SJSA1 (cell line): ENCODE results near the gene DNAH8. TPM values are rescaled to one million over a fixed set of nuclear protein-coding genes. Genes with fewer than 3 reads are reported as not detected.

Experiments used
- DNase-seq, 2 experiments: peaks; one replicate each; pipeline ENCODE4 v3.0.0-alpha.2; 2015 to 2020; ENCODE audit warnings: low spot score in 2 of 2, low read depth in 1 of 2
- H3K27ac ChIP-seq: fragments of 250-450 bp; sonication (Bioruptor Pico); 2 replicates; pipeline ENCODE4 v1.5.1; 2020; ENCODE audit warnings: mild to moderate bottlenecking, moderate library complexity
- H3K27me3 ChIP-seq: fragments of 250-450 bp; sonication (Bioruptor Pico); replicated peaks from 2 replicates; pipeline ENCODE4 v1.5.1; 2020; ENCODE audit warnings: mild to moderate bottlenecking, moderate library complexity
- H3K36me3 ChIP-seq: fragments of 250-450 bp; sonication (Bioruptor Pico); 2 replicates; pipeline ENCODE4 v1.5.1; 2020; ENCODE audit warnings: mild to moderate bottlenecking
- H3K4me1 ChIP-seq: fragments of 250-450 bp; sonication (Bioruptor Pico); replicated peaks from 2 replicates; pipeline ENCODE4 v1.6.1; 2021; ENCODE audit warnings: mild to moderate bottlenecking
- H3K4me3 ChIP-seq: fragments of 250-450 bp; sonication (Bioruptor Pico); 2 replicates; pipeline ENCODE4 v1.5.1; 2020; ENCODE audit warnings: mild to moderate bottlenecking
- H3K9me3 ChIP-seq: fragments of 250-450 bp; sonication (Bioruptor Pico); replicated peaks from 2 replicates; pipeline ENCODE4 v1.5.1; 2020; ENCODE audit warnings: mild to moderate bottlenecking
- total RNA-seq: library from RNA; depleted of rRNA; stranded (reverse); fragments of >200 nt; shearing (Covaris generic); gene quantifications from 2 replicates; pipeline ENCODE4 v1.2.3, GENCODE V29; 2014

The DNAH8 gene
- total RNA-seq, 1 experiment from 2014 or later = not detected

GRCh38 chr6:39072830-39073229 lies 357.7 kb downstream of the DNAH8 start:
- Histone ChIP-seq H3K4me1 (no peaks in the 10 kb centered on the region), H3K4me3 (no peak overlapping the region), H3K36me3 (no peaks in the 10 kb centered on the region), H3K9me3 (no peaks in the 10 kb centered on the region), H3K27me3 (peaks cover 8% of the 10 kb centered on the region), H3K27ac (no peak overlapping the region)
- DNase-seq = no peak

GRCh38 chr6:39073471-39074355 lies 358.6 kb downstream of the DNAH8 start:
- H3K4me3 ChIP-seq = no peak overlapping the region
- DNase-seq = peak in 1 of 2 experiments; percentile 24

GRCh38 chr6:39074486-39074885 lies 359.4 kb downstream of the DNAH8 start:
- no peaks in the 10 kb centered on the region for H3K36me3 ChIP-seq
- H3K4me1 ChIP-seq = no peaks in the 10 kb centered on the region
- no peak overlapping the region for H3K4me3 ChIP-seq
- no peak overlapping the region for H3K27ac ChIP-seq
- no peaks in the 10 kb centered on the region for H3K9me3 ChIP-seq
- DNase-seq = peak in 1 of 2 experiments; percentile 25
- H3K27me3 ChIP-seq = peaks cover 6% of the 10 kb centered on the region; the same call in 1 of the 2 replicates

More at GRCh38 chr6:39073471-39074355, 358.6 kb downstream of the DNAH8 start:
- Histone ChIP-seq H3K9me3 (no peaks in the 10 kb centered on the region), H3K36me3 (no peaks in the 10 kb centered on the region), H3K27ac (no peak overlapping the region), H3K27me3 (peaks cover 6% of the 10 kb centered on the region; the same call in 1 of the 2 replicates), H3K4me1 (no peaks in the 10 kb centered on the region)

GRCh38 chr6:39075010-39075686 lies 360.0 kb downstream of the DNAH8 start:
- no peak overlapping the region for H3K4me3 ChIP-seq
- no peaks in the 10 kb centered on the region for H3K9me3 ChIP-seq
- no peaks in the 10 kb centered on the region for H3K4me1 ChIP-seq
- DNase-seq = peak in 1 of 2 experiments; percentile 30
- peaks cover 3% of the 10 kb centered on the region; the same call in 1 of the 2 replicates for H3K27me3 ChIP-seq
- no peaks in the 10 kb centered on the region for H3K36me3 ChIP-seq
- H3K27ac ChIP-seq = no peak overlapping the region

GRCh38 chr6:39075807-39076622 lies 360.9 kb downstream of the DNAH8 start:
- no peak overlapping the region for H3K27ac ChIP-seq
- peak in 1 of 2 experiments; percentile 32 for DNase-seq
- H3K36me3 ChIP-seq = no peaks in the 10 kb centered on the region
- no peaks in the 10 kb centered on the region for H3K9me3 ChIP-seq
- no peaks in the 10 kb centered on the region for H3K4me1 ChIP-seq
- H3K27me3 ChIP-seq = peaks cover 3% of the 10 kb centered on the region; the same call in 1 of the 2 replicates
- H3K4me3 ChIP-seq = no peak overlapping the region

- Histone ChIP-seq H3K9me3 (no peaks in the 10 kb centered on the region), H3K27ac (no peak overlapping the region), H3K27me3 (no peaks in the 10 kb centered on the region; the same call in 1 of the 2 replicates), H3K4me1 (no peaks in the 10 kb centered on the region), H3K4me3 (no peak overlapping the region), H3K36me3 (no peaks in the 10 kb centered on the region)
- peak in 1 of 2 experiments; percentile 25 for DNase-seq
These were observed 361.8 kb downstream of the DNAH8 start for GRCh38 chr6:39076623-39077535.

GRCh38 chr6:39077882-39078594 lies 362.9 kb downstream of the DNAH8 start:
- no peaks in the 10 kb centered on the region for H3K36me3 ChIP-seq
- H3K27ac ChIP-seq = no peak overlapping the region
- H3K4me1 ChIP-seq = no peaks in the 10 kb centered on the region
- no peak for DNase-seq
- peaks cover 1% of the 10 kb centered on the region for H3K27me3 ChIP-seq
- H3K9me3 ChIP-seq = no peaks in the 10 kb centered on the region
- no peak overlapping the region for H3K4me3 ChIP-seq

GRCh38 chr6:39078695-39079094 lies 363.6 kb downstream of the DNAH8 start:
- DNase-seq = no peak
- Histone ChIP-seq H3K4me3 (no peak overlapping the region), H3K9me3 (no peaks in the 10 kb centered on the region), H3K27me3 (peaks cover 4% of the 10 kb centered on the region; the same call in 1 of the 2 replicates), H3K4me1 (no peaks in the 10 kb centered on the region), H3K36me3 (no peaks in the 10 kb centered on the region), H3K27ac (no peak overlapping the region)

- DNase-seq = no peak
- Histone ChIP-seq H3K36me3 (no peaks in the 10 kb centered on the region), H3K4me3 (no peak overlapping the region), H3K27me3 (peaks cover 4% of the 10 kb centered on the region; the same call in 1 of the 2 replicates), H3K9me3 (no peaks in the 10 kb centered on the region), H3K27ac (no peak overlapping the region), H3K4me1 (no peaks in the 10 kb centered on the region)
These were observed 364.4 kb downstream of the DNAH8 start for GRCh38 chr6:39079197-39080125.
